Caco-2 (cell line): ENCODE data around the gene MAP4K4. TPM values are rescaled to one million over a fixed set of nuclear protein-coding genes. Genes with fewer than 3 reads are reported as not detected.

Source experiments
- BruUV-seq: library from RNA; stranded (reverse); fragments of 400-500 nt; replicated peaks from 2 replicates; lab custom pipeline; 2021; lab: Mats Ljungman, UMichigan
- CTCF ChIA-PET: fragments of 300-600 bp; sonication (Branson Sonifier 250); formaldehyde crosslinking; loops from one replicate; lab custom pipeline; 2022; ENCODE audit warnings: antibody characterized with exemption; lab: Charles Lee
- POLR2A ChIA-PET: fragments of 300-600 bp; sonication (Branson Sonifier 250); formaldehyde crosslinking; loops from one replicate; lab custom pipeline; 2022; ENCODE audit warnings: antibody characterized with exemption; lab: Charles Lee
- DNase-seq, 2 experiments: peaks; one replicate each; pipeline versions ENCODE4 v3.0.0 to v3.0.0-alpha.2; 2020 to 2022
- H3K27me3 ChIP-seq: replicated peaks from 2 replicates; pipeline ENCODE4 v1.6.0; 2011; ENCODE audit warnings: low read length; ENCODE audit not compliant: control insufficient read depth, insufficient read depth
- H3K36me3 ChIP-seq: 2 replicates; pipeline ENCODE4 v1.5.1; 2011; ENCODE audit warnings: low read length; ENCODE audit not compliant: control insufficient read depth, insufficient read depth
- H3K4me1 ChIP-seq: fragments of 250-450 bp; sonication (Bioruptor Pico); 2 replicates; pipeline ENCODE4 v1.5.1; 2020; ENCODE audit warnings: mild to moderate bottlenecking
- H3K4me3 ChIP-seq: 2 replicates; pipeline ENCODE4 v1.5.1; 2011; ENCODE audit warnings: low read depth, mild to moderate bottlenecking, control low read depth, low read length
- H3K9me3 ChIP-seq: fragments of 250-450 bp; sonication (Bioruptor Pico); 2 replicates; pipeline ENCODE4 v1.5.1; 2020; ENCODE audit warnings: mild to moderate bottlenecking, moderate library complexity
- H3K27ac Mint-ChIP-seq: one replicate; pipeline ENCODE4 v1.8.0; 2022; ENCODE audit warnings: mixed read lengths; ENCODE audit not compliant: unreplicated experiment
- H3K27me3 Mint-ChIP-seq: one replicate; pipeline ENCODE4 v1.8.0; 2022; ENCODE audit warnings: mixed read lengths; ENCODE audit not compliant: insufficient read depth, unreplicated experiment
- H3K36me3 Mint-ChIP-seq: one replicate; pipeline ENCODE4 v1.8.0; 2022; ENCODE audit warnings: mild to moderate bottlenecking, mixed read lengths; ENCODE audit not compliant: insufficient read depth, unreplicated experiment
- H3K4me1 Mint-ChIP-seq: one replicate; pipeline ENCODE4 v1.8.0; 2022; ENCODE audit warnings: low read depth, mixed read lengths; ENCODE audit not compliant: unreplicated experiment
- H3K4me3 Mint-ChIP-seq: one replicate; pipeline ENCODE4 v1.8.0; 2022; ENCODE audit warnings: mild to moderate bottlenecking, moderate library complexity, mixed read lengths; ENCODE audit not compliant: unreplicated experiment
- H3K9me3 Mint-ChIP-seq: one replicate; pipeline ENCODE4 v1.8.0; 2022; ENCODE audit warnings: mixed read lengths; ENCODE audit not compliant: unreplicated experiment
- intact Hi-C: fragments of 100-400 bp; cut with micrococcal nuclease; formaldehyde crosslinking; loops from one replicate; pipeline ENCODE4 v1.10.0; 2022; ENCODE audit not compliant: unreplicated experiment
- total RNA-seq: library from RNA; stranded (reverse); gene quantifications from 2 replicates; pipeline ENCODE4 v1.2.3, GENCODE V29; 2022
- TF ChIP-seq, protein P1 (sequence below), 2 experiments: fragments of 200-600 bp in 1 of 2; IDR thresholded peaks; 1 replicate in 1 of 2; 2 replicates in 1 of 2; pipeline versions ENCODE4 v1.5.1 to v1.8.0; 2011 to 2022; ENCODE audit warnings: antibody characterized with exemption in 1 of 2, control low read depth in 1 of 2, inconsistent platforms in 1 of 2, low read depth in 1 of 2, low read length in 1 of 2, mild to moderate bottlenecking in 1 of 2, moderate library complexity in 1 of 2; ENCODE audit not compliant: insufficient read depth in 1 of 2, severe bottlenecking in 1 of 2, unreplicated experiment in 1 of 2

Gene MAP4K4
- total RNA-seq, 1 experiment from 2014 or later, result 257 TPM

DNA sequence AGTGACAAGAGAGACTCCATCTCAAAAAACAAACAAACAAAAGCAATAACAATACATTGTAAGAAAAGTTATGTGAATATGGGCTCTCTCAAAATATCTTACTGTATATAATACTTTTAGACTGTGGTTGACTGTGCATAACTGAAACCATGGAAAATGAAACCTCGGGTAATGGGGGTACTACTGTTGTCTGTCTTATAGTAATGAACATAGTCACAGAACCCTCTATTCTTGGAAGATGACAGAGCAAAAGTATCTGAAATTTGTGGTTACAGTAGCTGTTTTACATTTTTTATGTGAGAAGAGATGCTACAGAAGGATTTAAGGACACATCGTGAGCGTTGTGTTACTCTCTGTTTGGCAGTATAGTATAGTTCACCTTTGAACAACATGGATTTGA lies 60.5 kb downstream of the MAP4K4 start:
- Mint-ChIP-seq H3K9me3 (no peaks in the 10 kb centered on the region), H3K36me3 (peaks cover 37% of the 10 kb centered on the region), H3K27me3 (no peaks in the 10 kb centered on the region), H3K27ac (peak overlapping the region; percentile 42), H3K4me1 (peaks cover 36% of the 10 kb centered on the region), H3K4me3 (no peak overlapping the region)
- ChIA-PET CTCF (no interaction called here), POLR2A (no interaction called here)
- peaks cover 46% of the 10 kb centered on the region for H3K4me1 ChIP-seq
- no peaks in the 10 kb centered on the region for H3K27me3 ChIP-seq
- no peaks in the 10 kb centered on the region for H3K9me3 ChIP-seq
- BruUV-seq, result no TSS peak
- DNase-seq, result no peak
- intact Hi-C loops, result no loop called here
- no peak overlapping the region for H3K4me3 ChIP-seq
- H3K36me3 ChIP-seq, result no peaks in the 10 kb centered on the region
- TF ChIP-seq, protein P1, sequence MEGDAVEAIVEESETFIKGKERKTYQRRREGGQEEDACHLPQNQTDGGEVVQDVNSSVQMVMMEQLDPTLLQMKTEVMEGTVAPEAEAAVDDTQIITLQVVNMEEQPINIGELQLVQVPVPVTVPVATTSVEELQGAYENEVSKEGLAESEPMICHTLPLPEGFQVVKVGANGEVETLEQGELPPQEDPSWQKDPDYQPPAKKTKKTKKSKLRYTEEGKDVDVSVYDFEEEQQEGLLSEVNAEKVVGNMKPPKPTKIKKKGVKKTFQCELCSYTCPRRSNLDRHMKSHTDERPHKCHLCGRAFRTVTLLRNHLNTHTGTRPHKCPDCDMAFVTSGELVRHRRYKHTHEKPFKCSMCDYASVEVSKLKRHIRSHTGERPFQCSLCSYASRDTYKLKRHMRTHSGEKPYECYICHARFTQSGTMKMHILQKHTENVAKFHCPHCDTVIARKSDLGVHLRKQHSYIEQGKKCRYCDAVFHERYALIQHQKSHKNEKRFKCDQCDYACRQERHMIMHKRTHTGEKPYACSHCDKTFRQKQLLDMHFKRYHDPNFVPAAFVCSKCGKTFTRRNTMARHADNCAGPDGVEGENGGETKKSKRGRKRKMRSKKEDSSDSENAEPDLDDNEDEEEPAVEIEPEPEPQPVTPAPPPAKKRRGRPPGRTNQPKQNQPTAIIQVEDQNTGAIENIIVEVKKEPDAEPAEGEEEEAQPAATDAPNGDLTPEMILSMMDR (IDR thresholded peaks at IDR 0.05; ENCODE audit: insufficient read depth in 1 of 2, low read depth in 1 of 2, low read length in 1 of 2, severe bottlenecking in 1 of 2, unreplicated experiment in 1 of 2), result no peak

DNA sequence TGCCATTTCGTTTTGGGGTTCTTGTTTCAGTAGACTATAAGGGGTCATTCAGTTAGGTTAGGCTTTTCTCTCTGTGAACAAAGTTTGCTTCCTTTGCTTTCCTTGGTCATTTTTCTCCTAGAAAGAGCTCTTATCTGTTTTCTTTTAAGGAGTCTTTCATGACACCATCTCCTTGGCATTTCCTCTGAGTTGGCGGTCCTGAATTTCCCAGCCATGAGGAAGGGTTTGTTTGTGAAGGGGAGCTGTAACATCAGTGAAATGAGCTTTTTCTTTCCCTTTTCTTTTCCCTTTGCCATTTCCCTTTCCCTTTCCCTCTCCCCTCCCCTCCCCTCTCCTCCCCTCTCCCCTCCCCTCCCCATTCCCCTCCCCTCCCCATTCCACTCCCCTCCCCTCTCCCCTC lies 61.7 kb downstream of the MAP4K4 start:
- no peaks in the 10 kb centered on the region for H3K27me3 Mint-ChIP-seq
- TF ChIP-seq, protein P1 (IDR thresholded peaks at IDR 0.05; ENCODE audit: insufficient read depth in 1 of 2, low read depth in 1 of 2, low read length in 1 of 2, severe bottlenecking in 1 of 2, unreplicated experiment in 1 of 2), result no peak
- Histone ChIP-seq H3K9me3 (no peaks in the 10 kb centered on the region), H3K4me1 (peaks cover 47% of the 10 kb centered on the region), H3K36me3 (no peaks in the 10 kb centered on the region), H3K4me3 (no peak overlapping the region), H3K27me3 (no peaks in the 10 kb centered on the region)
- CTCF ChIA-PET, result interaction anchor here (0.7 to 1.0 kb wide), 2 partner anchors 33 to 160 kb away, joined by 3 to 4 read pairs; no protein-coding TSS in a partner anchor
- peak overlapping the region; percentile 42 for H3K27ac Mint-ChIP-seq
- H3K9me3 Mint-ChIP-seq, result no peaks in the 10 kb centered on the region
- POLR2A ChIA-PET, result interaction anchor here (0.6 to 0.7 kb wide), 2 partner anchors 62 to 400 kb away, joined by 3 to 5 read pairs; no protein-coding TSS in a partner anchor
- no TSS peak for BruUV-seq
- peaks cover 32% of the 10 kb centered on the region for H3K36me3 Mint-ChIP-seq
- intact Hi-C loops, result no loop called here
- peaks cover 36% of the 10 kb centered on the region for H3K4me1 Mint-ChIP-seq
- no peak overlapping the region for H3K4me3 Mint-ChIP-seq
- DNase-seq, result no peak

DNA sequence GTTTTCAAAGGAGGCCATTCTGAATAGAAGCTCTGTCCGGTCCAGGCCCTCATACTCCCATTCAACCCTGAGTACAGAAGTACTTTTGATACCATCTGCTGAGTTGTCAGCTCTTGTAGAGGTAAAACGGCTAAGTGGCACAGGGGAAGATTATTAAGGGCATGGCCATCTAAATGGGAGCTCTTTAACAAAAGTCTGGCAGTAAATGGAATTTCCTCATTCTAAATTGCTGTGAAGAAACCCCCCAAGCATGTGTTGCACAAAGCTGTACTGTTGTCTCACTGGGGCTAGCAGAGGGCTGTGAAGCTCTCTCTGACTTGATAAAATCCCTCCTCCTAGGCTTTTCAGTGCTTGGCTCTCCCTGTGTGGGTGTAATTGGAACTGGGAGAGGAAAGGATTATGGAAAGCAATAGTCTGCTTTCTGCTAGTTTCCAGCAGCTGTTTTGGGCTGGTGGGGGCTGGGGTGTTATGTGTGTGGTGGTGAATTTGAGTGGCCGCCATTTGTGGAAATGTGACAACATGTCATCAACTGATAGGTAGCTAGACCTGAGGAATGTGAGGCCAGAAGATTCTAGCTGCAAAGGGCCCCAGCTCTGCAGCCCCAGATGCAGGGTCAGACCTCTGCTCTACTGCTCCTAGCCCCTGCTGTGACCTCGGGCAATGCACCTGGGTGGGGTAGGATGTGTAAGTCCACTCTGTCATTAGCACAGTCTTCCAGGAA lies 65.1 kb downstream of the MAP4K4 start:
- Histone ChIP-seq H3K4me1 (peaks cover 58% of the 10 kb centered on the region), H3K4me3 (no peak overlapping the region), H3K36me3 (no peaks in the 10 kb centered on the region), H3K9me3 (no peaks in the 10 kb centered on the region), H3K27me3 (no peaks in the 10 kb centered on the region)
- TF ChIP-seq, protein P1 (IDR thresholded peaks at IDR 0.05; ENCODE audit: insufficient read depth in 1 of 2, low read depth in 1 of 2, low read length in 1 of 2, severe bottlenecking in 1 of 2, unreplicated experiment in 1 of 2), result no peak
- intact Hi-C loops, result no loop called here
- peak overlapping the region; percentile 71 for H3K27ac Mint-ChIP-seq
- H3K36me3 Mint-ChIP-seq, result peaks cover 19% of the 10 kb centered on the region
- no peaks in the 10 kb centered on the region for H3K9me3 Mint-ChIP-seq
- no peaks in the 10 kb centered on the region for H3K27me3 Mint-ChIP-seq
- peak overlapping the region; percentile 37 for H3K4me3 Mint-ChIP-seq
- no TSS peak for BruUV-seq
- H3K4me1 Mint-ChIP-seq, result peaks cover 38% of the 10 kb centered on the region
- ChIA-PET POLR2A (no interaction called here), CTCF (interaction anchor here (0.9 to 1.4 kb wide), 2 partner anchors 37 to 420 kb away, joined by 3 to 4 read pairs; no protein-coding TSS in a partner anchor)
- peak; percentile 29 to 72 for DNase-seq
